ENCODE measurements around the gene CPZ. TPM values are rescaled to one million over a fixed set of nuclear protein-coding genes. Genes with fewer than 3 reads are reported as not detected.

The CPZ gene
- total RNA-seq, 3 donors from 2014 or later: 0.63 to 2.6 (median 0.81) TPM

- intact Hi-C loops (cut with DNase I, micrococcal nuclease): no loop called here
- H3K36me3 ChIP-seq (ENCODE audit: low read depth): no peaks in the 10 kb centered on the region
- H3K4me3 ChIP-seq: no peak overlapping the region
- ATAC-seq: no peak
- no peaks in the 10 kb centered on the region for H3K9me3 ChIP-seq
- no peak for TF ChIP-seq CTCF (IDR thresholded peaks at IDR 0.05)
- DNase-seq: no peak
- no peaks in the 10 kb centered on the region for H3K4me1 ChIP-seq (ENCODE audit: low read depth)
These were observed 10.3 kb downstream of the CPZ start for GRCh38 chr4:8602686-8603430.

GRCh38 chr4:8603931-8604330 lies 11.4 kb downstream of the CPZ start:
- Histone ChIP-seq H3K4me3 (no peak overlapping the region), H3K36me3 (ENCODE audit: low read depth) (no peaks in the 10 kb centered on the region), H3K4me1 (ENCODE audit: low read depth) (no peaks in the 10 kb centered on the region), H3K9me3 (no peaks in the 10 kb centered on the region)
- TF ChIP-seq CTCF (IDR thresholded peaks at IDR 0.05): no peak
- ATAC-seq: no peak
- no peak for DNase-seq
- intact Hi-C loops (cut with DNase I, micrococcal nuclease): no loop called here

- intact Hi-C loops (cut with DNase I, micrococcal nuclease): no loop called here
- ATAC-seq (no peak), DNase-seq (no peak)
- Histone ChIP-seq H3K9me3 (no peaks in the 10 kb centered on the region), H3K4me1 (ENCODE audit: low read depth) (no peaks in the 10 kb centered on the region), H3K4me3 (no peak overlapping the region), H3K36me3 (ENCODE audit: low read depth) (no peaks in the 10 kb centered on the region)
- TF ChIP-seq CTCF (IDR thresholded peaks at IDR 0.05): no peak
These were observed 12.7 kb downstream of the CPZ start for GRCh38 chr4:8605289-8605688.

GRCh38 chr4:8606476-8606875 lies 13.9 kb downstream of the CPZ start:
- Histone ChIP-seq H3K4me1 (ENCODE audit: low read depth) (no peaks in the 10 kb centered on the region), H3K9me3 (no peaks in the 10 kb centered on the region), H3K36me3 (ENCODE audit: low read depth) (no peaks in the 10 kb centered on the region), H3K4me3 (no peak overlapping the region)
- no peak for ATAC-seq
- DNase-seq: no peak
- intact Hi-C loops (cut with DNase I, micrococcal nuclease): no loop called here
- no peak for TF ChIP-seq CTCF (IDR thresholded peaks at IDR 0.05)

- H3K4me1 ChIP-seq (ENCODE audit: low read depth): no peaks in the 10 kb centered on the region
- intact Hi-C loops (cut with DNase I, micrococcal nuclease): no loop called here
- DNase-seq: no peak
- H3K36me3 ChIP-seq (ENCODE audit: low read depth): no peaks in the 10 kb centered on the region
- H3K4me3 ChIP-seq: no peak overlapping the region
- TF ChIP-seq CTCF (IDR thresholded peaks at IDR 0.05): no peak
- no peaks in the 10 kb centered on the region for H3K9me3 ChIP-seq
- ATAC-seq: no peak
These were observed 14.4 kb downstream of the CPZ start for GRCh38 chr4:8606966-8607365.
